HG02588 (cell line): ENCODE results near the gene UBC.

Experiments
- ATAC-seq: cut with Tn5 transposase; IDR thresholded peaks from one replicate; pipeline ENCODE4 v1.9.1; 2021; ENCODE audit warnings: mild to moderate bottlenecking, moderate library complexity; ENCODE audit not compliant: unreplicated experiment

The UBC gene

GRCh38 chr12:124914392-124915238 is at the start of gene UBC:
Gene UBC, minus strand, starts transcription at chr12:124914650. Its CDS starts 879 bp downstream, at chr12:124913771.
- peak; percentile 35 for ATAC-seq

- no peak for ATAC-seq
These were observed 48.8 kb upstream of the UBC start for GRCh38 chr12:124963211-124963610.

GRCh38 chr12:124961055-124961454 is 46.6 kb upstream of the UBC start:
- ATAC-seq: no peak

GRCh38 chr12:124956571-124956970 is 42.1 kb upstream of the UBC start:
- ATAC-seq: no peak

DNA sequence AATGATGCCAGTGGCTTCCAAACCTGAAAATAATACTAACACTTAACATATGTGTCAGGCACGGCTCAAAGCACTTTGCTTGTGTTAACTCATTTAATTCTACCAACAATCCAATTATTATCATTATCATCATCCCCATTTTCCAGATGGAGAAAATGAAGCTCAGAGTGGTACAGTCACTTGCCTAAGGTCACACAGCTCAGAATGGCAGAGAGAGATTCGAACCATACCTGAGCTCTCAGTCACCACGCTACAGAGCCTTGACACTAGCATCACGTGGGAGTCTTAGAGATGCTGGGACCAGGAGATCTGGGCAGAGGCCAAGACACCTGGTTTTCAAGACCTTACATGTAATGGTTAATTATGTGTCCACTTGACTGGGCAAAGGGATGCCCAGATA is 40.3 kb upstream of the UBC start:
- ATAC-seq: no peak

GRCh38 chr12:124953689-124954405 is 39.4 kb upstream of the UBC start:
- no peak for ATAC-seq

DNA sequence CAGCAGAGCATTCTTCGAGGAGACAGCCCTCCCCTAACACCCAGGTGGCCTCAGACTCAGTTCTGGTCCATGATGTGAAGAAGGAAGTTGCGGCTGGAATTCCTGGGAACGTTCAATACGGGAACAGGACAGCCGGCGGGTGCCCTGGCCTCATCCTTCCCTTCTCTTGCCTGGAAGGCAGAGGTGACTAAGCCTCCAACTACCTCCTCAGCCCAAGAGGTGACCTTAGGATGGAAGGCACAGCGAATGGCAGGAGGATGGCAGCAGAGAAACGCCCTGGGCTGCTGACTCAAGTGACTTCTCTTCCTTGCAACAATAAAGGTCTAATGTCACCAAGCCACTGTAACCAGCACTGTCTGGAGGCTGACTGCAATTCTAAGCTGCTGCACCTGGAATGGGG is 38.4 kb upstream of the UBC start:
- ATAC-seq: no peak

DNA sequence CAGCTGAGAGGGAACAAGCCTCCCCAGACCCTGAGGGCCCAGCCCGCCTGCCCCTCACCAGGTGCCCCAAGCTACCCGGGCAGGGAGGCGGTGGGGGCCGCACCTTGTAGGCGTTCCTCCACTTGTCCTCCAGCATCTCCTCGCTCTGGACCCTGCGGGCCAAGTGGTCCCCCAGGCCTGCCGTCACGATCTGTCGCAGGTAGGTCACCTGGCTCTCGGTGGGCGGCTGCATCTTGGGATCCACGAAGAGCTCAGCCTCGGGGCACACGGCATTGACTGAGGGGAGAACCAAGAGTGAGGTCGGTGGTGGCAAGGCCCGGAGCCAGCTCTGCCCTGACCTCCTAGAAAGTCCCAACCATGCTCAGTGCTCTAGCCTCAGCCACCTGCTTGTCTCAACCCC is 37.8 kb upstream of the UBC start:
- ATAC-seq: no peak

DNA sequence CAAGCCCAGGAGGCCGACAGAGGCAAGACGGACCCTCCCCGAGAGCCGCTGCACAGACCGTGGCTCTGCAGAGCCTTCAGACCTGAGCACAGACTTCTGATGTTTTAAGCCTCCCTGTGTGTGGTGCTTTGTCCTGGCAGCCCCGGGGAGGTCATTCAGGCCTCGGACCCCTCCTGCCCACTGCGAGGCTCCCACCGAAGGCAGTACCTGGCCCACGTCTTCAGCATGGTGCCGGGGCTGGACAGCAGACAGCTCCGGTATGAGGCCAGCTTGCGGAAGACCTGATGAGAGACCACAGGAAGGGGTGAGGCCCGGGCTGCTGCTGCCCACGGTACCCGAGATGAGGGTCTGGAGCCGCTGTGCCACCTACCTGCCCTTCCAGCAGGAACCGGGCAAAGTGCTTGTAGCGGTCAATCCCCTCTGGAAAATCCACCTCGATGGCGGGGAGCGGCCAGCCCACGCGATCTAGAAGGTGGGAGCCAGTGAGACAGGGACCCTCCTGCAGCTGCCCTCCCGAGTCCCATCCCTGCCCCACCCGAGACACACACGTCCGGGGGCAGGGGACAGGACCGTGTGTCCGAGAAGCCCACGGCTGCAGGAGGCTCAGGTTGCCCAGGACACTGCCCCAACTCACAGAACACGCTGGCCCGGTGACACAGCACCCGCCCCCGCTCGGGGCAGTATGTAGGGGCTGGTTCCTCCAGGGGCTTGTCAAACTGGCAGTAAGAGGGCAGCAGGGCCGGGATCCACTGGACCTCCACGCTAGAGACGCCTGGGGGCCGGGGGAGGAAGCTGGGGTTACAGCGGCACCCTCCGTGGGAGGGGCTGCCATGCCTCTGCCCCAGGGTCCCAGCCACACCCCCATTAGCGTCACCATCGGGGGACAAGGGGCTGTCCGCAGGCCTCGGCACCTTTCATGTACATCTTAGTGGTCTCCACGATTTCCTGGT is 35.6 kb upstream of the UBC start:
- ATAC-seq: no peak

GRCh38 chr12:124949066-124949465 is 34.6 kb upstream of the UBC start:
- ATAC-seq: no peak

GRCh38 chr12:124947561-124948398 is 33.3 kb upstream of the UBC start:
- ATAC-seq: no peak

GRCh38 chr12:124947013-124947412 is 32.6 kb upstream of the UBC start:
- no peak for ATAC-seq

- ATAC-seq: no peak
These were observed 32.0 kb upstream of the UBC start for GRCh38 chr12:124946447-124946793.

DNA sequence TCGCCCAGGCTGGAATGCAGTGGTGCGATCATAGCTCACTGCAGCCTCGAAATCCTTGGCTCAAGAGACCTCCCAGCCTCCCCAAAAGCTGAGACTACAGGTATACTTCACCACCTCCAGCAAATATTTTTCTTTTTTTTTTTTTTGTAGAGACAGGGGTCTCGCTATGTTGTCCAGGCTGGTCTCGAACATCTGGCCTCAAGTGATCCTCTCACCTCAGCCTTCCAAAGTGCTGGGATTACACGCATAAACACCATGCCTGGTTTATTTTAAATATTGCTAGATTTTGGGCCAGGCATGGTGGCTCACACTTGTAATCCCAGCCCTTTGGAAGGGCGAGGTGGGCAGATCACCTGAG is 26.7 kb upstream of the UBC start:
- no peak for ATAC-seq

DNA sequence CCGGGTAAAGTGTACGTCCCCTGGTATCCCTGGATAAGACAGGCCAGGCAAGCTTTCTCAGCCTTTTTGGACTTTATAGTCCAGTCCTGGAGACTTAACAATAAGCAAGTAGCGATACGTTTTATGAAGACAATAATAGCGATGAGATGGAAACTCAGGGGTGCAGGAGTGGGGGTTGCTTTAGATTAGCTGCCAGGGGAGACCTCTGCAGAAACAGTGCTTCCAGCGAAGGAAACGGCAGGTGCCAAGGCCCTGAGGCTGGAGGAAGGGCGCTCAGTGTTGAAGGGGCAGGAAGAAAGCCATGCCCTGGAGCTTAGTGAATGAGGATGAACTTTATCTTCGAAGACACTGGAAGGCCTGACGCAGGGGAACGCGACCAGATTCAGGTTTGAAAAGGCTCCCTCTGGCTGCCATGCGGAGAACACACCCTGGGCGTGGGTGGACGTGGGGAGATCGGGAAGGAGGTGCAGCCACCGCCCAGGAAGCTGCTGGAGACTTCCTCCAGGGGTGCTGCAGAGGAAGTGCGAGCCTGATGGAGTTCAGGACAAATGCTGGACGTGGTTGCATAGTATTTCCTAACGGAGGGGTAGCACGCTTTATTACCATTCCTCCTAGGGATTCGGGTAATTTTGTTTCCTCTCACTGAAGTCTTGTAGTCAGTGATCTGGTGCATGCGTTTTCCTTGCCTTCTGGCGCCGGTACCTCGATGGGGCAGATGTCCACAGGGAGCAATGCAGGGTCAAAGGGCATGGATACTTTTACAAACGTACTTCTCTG is 26.1 kb upstream of the UBC start:
- peak; percentile 30 for ATAC-seq

DNA sequence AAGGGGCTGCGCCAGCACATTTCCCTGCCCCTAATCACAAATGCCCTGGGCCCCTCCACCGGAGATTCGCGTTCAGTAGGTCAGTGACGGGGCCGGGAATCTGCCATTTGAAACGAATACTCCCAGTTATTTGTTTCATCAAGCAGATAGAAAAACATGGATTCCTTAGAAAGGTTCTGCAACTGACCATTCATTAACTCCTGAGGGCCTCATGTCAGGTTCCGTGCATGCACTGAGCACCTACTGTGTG is 25.6 kb upstream of the UBC start:
- no peak for ATAC-seq

GRCh38 chr12:124939421-124940142 is 25.1 kb upstream of the UBC start:
- peak; percentile 57 for ATAC-seq

- ATAC-seq: peak; percentile 29
These were observed 24.6 kb upstream of the UBC start for GRCh38 chr12:124939079-124939420.

DNA sequence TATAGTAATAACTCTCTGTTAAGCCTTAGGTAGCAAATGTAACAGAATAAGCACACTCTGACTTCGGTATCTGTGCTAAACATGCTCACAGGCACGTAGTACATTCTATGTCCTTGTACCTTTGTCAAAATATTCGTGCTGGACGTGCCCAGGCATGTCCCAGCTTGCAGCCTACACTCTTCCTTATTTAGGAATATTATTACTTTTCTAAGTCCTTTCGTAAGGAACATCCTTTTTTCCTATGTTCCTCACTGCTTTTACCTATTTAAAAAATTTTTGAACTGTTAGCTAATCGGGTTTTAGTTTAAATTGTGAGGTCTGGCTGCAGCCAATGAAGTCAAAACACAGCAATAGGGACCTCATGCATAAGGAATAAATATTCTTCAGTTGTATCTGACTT is 24.1 kb upstream of the UBC start:
- ATAC-seq: no peak
